ENCODE measurements around the gene LSM3.

Gene LSM3

DNA sequence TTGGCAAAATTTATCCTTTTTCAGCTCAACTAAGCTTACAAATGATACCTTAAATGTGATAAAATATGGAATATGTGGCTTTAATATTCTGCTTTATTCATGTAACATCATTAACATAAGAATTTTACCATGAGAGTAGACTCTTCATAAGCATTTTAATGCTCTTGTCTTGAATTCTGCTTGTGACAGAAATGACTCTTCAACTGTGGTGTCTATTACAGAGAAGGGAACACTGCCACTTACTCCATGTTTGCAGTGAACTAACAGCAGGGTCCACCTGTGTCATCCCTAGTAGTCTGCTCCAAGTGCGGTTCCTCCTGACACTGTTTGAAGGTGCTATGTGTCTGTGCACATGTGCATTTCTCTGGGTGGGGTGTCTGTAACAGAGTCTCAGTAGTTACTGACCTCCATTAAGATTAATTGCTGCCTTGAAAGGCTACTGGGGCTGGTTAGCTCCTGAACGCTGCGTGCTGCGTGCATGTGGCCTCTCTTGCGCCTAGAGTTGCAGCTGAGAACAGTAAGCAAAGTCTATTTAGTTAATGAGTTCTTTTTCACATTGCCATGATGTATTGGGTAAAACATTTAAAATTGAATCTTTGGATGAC lies 8.3 kb downstream of the LSM3 start:
- H3K27ac ChIP-seq (ENCODE audit: low read depth, low read length): no peak overlapping the region
- H3K36me3 ChIP-seq (ENCODE audit: control insufficient read depth in 1 of 2, insufficient read depth in 2 of 2, low read length in 2 of 2): peaks cover 27 to 45% of the 10 kb centered on the region in 2 donors
- H3K9ac ChIP-seq (ENCODE audit: low read depth in 1 of 2, low read length in 2 of 2): no peak overlapping the region
- no peaks in the 10 kb centered on the region for H3K9me3 ChIP-seq (ENCODE audit: control insufficient read depth in 1 of 2, low read length in 2 of 2)
- peaks cover 0 to 8% of the 10 kb centered on the region in 2 donors for H3K4me1 ChIP-seq (ENCODE audit: control insufficient read depth in 1 of 2, insufficient read depth in 2 of 2, low read length in 2 of 2)
- H3K27me3 ChIP-seq (ENCODE audit: control insufficient read depth in 1 of 2, insufficient read depth in 2 of 2, low read length in 2 of 2): no peaks in the 10 kb centered on the region
- H3K4me3 ChIP-seq (ENCODE audit: low read depth in 1 of 2, low read length in 2 of 2): no peak overlapping the region

GRCh38 chr3:14188041-14188754 lies 9.6 kb downstream of the LSM3 start:
- H3K9me3 ChIP-seq (ENCODE audit: control insufficient read depth in 1 of 2, low read length in 2 of 2): no peaks in the 10 kb centered on the region
- H3K36me3 ChIP-seq (ENCODE audit: control insufficient read depth in 1 of 2, insufficient read depth in 2 of 2, low read length in 2 of 2): peaks cover 22 to 38% of the 10 kb centered on the region in 2 donors

GRCh38 chr3:14194865-14195264 lies 16.2 kb downstream of the LSM3 start:
- H3K9ac ChIP-seq (ENCODE audit: low read depth in 1 of 2, low read length in 2 of 2): no peak overlapping the region
- peaks cover 10 to 29% of the 10 kb centered on the region in 2 donors for H3K36me3 ChIP-seq (ENCODE audit: control insufficient read depth in 1 of 2, insufficient read depth in 2 of 2, low read length in 2 of 2)
- no peaks in the 10 kb centered on the region for H3K27me3 ChIP-seq (ENCODE audit: control insufficient read depth in 1 of 2, insufficient read depth in 2 of 2, low read length in 2 of 2)
- H3K27ac ChIP-seq (ENCODE audit: low read depth, low read length): no peak overlapping the region
- no peaks in the 10 kb centered on the region for H3K9me3 ChIP-seq (ENCODE audit: control insufficient read depth in 1 of 2, low read length in 2 of 2)
- H3K4me1 ChIP-seq (ENCODE audit: control insufficient read depth in 1 of 2, insufficient read depth in 2 of 2, low read length in 2 of 2): no peaks in the 10 kb centered on the region
- H3K4me3 ChIP-seq (ENCODE audit: low read depth in 1 of 2, low read length in 2 of 2): no peak overlapping the region

More at GRCh38 chr3:14188041-14188754, 9.6 kb downstream of the LSM3 start:
- H3K27me3 ChIP-seq (ENCODE audit: control insufficient read depth in 1 of 2, insufficient read depth in 2 of 2, low read length in 2 of 2): no peaks in the 10 kb centered on the region
- no peak overlapping the region for H3K4me3 ChIP-seq (ENCODE audit: low read depth in 1 of 2, low read length in 2 of 2)
- no peak overlapping the region for H3K9ac ChIP-seq (ENCODE audit: low read depth in 1 of 2, low read length in 2 of 2)
- no peak overlapping the region for H3K27ac ChIP-seq (ENCODE audit: low read depth, low read length)
- no peaks in the 10 kb centered on the region for H3K4me1 ChIP-seq (ENCODE audit: control insufficient read depth in 1 of 2, insufficient read depth in 2 of 2, low read length in 2 of 2)

DNA sequence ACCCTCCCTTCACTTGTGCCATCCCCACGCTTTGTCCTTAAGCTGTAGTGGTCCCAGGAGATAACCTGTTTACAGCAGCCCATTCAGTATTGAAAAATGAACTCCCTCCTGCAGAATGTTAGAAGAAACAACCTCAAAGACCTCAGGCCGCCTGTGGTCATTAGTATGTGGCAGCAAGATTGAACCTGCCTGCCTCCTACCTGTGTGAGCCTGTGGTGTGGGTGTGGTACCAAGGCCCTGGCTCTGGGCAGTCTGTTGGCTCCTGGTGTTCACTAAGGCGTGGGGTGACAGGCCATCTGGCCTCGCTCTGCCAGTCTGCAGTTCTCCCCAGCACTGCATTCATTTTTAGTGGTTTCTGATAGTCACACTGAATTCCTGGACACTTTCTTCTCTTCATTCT lies 21.0 kb downstream of the LSM3 start:
- Histone ChIP-seq H3K27ac (ENCODE audit: low read depth, low read length) (no peak overlapping the region), H3K36me3 (ENCODE audit: control insufficient read depth in 1 of 2, insufficient read depth in 2 of 2, low read length in 2 of 2) (peaks cover 10 to 30% of the 10 kb centered on the region in 2 donors), H3K4me3 (ENCODE audit: low read depth in 1 of 2, low read length in 2 of 2) (no peak overlapping the region), H3K9ac (ENCODE audit: low read depth in 1 of 2, low read length in 2 of 2) (no peak overlapping the region), H3K9me3 (ENCODE audit: control insufficient read depth in 1 of 2, low read length in 2 of 2) (no peaks in the 10 kb centered on the region), H3K4me1 (ENCODE audit: control insufficient read depth in 1 of 2, insufficient read depth in 2 of 2, low read length in 2 of 2) (peaks cover 34 to 35% of the 10 kb centered on the region in 2 donors), H3K27me3 (ENCODE audit: control insufficient read depth in 1 of 2, insufficient read depth in 2 of 2, low read length in 2 of 2) (no peaks in the 10 kb centered on the region)

DNA sequence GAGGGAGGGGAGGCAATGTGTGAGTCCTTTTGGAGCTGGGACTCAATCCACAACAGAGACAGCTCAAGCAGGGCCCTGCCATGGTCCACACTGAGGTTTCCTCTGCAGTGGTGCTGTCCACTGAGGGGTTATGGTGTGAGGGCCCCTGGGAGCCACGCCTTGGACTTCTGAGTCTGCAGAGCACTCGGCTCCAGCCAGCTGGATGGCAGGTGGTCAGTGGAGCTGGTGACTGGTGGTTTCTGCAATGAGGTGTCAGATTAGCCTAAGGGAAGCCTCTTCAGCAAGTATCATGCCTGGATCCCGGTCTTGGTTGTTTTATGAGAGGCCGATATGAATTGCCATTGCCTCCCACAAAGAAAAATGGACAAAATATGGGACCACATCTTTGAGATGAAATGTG lies 21.7 kb downstream of the LSM3 start:
- H3K4me3 ChIP-seq (ENCODE audit: low read depth in 1 of 2, low read length in 2 of 2): no peak overlapping the region
- no peak overlapping the region for H3K9ac ChIP-seq (ENCODE audit: low read depth in 1 of 2, low read length in 2 of 2)
- peaks cover 10 to 26% of the 10 kb centered on the region in 2 donors for H3K36me3 ChIP-seq (ENCODE audit: control insufficient read depth in 1 of 2, insufficient read depth in 2 of 2, low read length in 2 of 2)
- H3K9me3 ChIP-seq (ENCODE audit: control insufficient read depth in 1 of 2, low read length in 2 of 2): no peaks in the 10 kb centered on the region
- H3K4me1 ChIP-seq (ENCODE audit: control insufficient read depth in 1 of 2, insufficient read depth in 2 of 2, low read length in 2 of 2): peaks cover 39 to 40% of the 10 kb centered on the region in 2 donors
- H3K27me3 ChIP-seq (ENCODE audit: control insufficient read depth in 1 of 2, insufficient read depth in 2 of 2, low read length in 2 of 2): no peaks in the 10 kb centered on the region
- H3K27ac ChIP-seq (ENCODE audit: low read depth, low read length): no peak overlapping the region

- H3K4me3 ChIP-seq (ENCODE audit: low read depth in 1 of 2, low read length in 2 of 2): no peak overlapping the region
- H3K9ac ChIP-seq (ENCODE audit: low read depth in 1 of 2, low read length in 2 of 2): peak overlapping the region in 1 of 2 donors; percentile 10
Measured at GRCh38 chr3:14200841-14201240, 22.2 kb downstream of the LSM3 start.

DNA sequence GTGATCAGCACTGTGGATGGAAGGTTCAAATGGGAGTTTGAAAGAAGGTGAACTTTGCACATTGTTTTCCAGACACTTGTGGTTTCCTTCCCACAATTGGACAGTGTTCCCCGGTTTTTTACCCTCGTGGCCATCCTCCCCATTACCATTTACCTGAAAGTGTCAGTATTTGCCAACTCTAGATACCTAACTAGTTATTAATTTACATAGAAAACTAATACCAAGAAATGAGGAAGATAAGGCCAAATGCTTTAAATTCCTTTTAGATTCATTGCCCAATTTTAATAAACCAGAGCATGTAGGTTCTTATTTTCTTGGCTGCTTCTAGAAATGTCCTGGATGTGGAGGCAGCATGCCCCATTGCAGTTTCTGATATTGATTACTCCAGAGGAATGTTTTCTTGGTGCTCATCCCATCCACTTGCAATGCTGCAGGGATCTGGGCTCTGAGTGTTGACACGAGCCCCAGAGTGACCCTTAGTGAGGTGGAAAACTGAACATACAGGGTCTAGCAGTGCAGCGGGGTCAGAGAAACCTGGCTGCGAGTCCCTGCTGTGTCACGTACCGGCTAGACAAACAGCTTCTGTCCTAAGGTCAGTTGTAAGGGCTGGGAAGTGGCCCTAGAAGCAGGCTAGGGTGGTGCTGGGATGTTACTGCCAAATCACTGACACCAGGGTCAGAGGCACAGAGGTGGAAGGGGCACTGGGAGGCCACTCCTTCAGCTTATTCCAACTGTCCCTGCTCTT lies 23.5 kb downstream of the LSM3 start:
- no peak overlapping the region for H3K4me3 ChIP-seq (ENCODE audit: low read depth in 1 of 2, low read length in 2 of 2)
- H3K36me3 ChIP-seq (ENCODE audit: control insufficient read depth in 1 of 2, insufficient read depth in 2 of 2, low read length in 2 of 2): peaks cover 10 to 20% of the 10 kb centered on the region in 2 donors
- H3K4me1 ChIP-seq (ENCODE audit: control insufficient read depth in 1 of 2, insufficient read depth in 2 of 2, low read length in 2 of 2): peaks cover 39 to 40% of the 10 kb centered on the region in 2 donors
- H3K9me3 ChIP-seq (ENCODE audit: control insufficient read depth in 1 of 2, low read length in 2 of 2): no peaks in the 10 kb centered on the region
- H3K9ac ChIP-seq (ENCODE audit: low read depth in 1 of 2, low read length in 2 of 2): peak overlapping the region in 1 of 2 donors; percentile 44
- no peak overlapping the region for H3K27ac ChIP-seq (ENCODE audit: low read depth, low read length)
- H3K27me3 ChIP-seq (ENCODE audit: control insufficient read depth in 1 of 2, insufficient read depth in 2 of 2, low read length in 2 of 2): no peaks in the 10 kb centered on the region

More at GRCh38 chr3:14200841-14201240, 22.2 kb downstream of the LSM3 start:
- Histone ChIP-seq H3K27ac (ENCODE audit: low read depth, low read length) (no peak overlapping the region), H3K36me3 (ENCODE audit: control insufficient read depth in 1 of 2, insufficient read depth in 2 of 2, low read length in 2 of 2) (peaks cover 10 to 26% of the 10 kb centered on the region in 2 donors), H3K27me3 (ENCODE audit: control insufficient read depth in 1 of 2, insufficient read depth in 2 of 2, low read length in 2 of 2) (no peaks in the 10 kb centered on the region), H3K4me1 (ENCODE audit: control insufficient read depth in 1 of 2, insufficient read depth in 2 of 2, low read length in 2 of 2) (peaks cover 39 to 40% of the 10 kb centered on the region in 2 donors), H3K9me3 (ENCODE audit: control insufficient read depth in 1 of 2, low read length in 2 of 2) (no peaks in the 10 kb centered on the region)

DNA sequence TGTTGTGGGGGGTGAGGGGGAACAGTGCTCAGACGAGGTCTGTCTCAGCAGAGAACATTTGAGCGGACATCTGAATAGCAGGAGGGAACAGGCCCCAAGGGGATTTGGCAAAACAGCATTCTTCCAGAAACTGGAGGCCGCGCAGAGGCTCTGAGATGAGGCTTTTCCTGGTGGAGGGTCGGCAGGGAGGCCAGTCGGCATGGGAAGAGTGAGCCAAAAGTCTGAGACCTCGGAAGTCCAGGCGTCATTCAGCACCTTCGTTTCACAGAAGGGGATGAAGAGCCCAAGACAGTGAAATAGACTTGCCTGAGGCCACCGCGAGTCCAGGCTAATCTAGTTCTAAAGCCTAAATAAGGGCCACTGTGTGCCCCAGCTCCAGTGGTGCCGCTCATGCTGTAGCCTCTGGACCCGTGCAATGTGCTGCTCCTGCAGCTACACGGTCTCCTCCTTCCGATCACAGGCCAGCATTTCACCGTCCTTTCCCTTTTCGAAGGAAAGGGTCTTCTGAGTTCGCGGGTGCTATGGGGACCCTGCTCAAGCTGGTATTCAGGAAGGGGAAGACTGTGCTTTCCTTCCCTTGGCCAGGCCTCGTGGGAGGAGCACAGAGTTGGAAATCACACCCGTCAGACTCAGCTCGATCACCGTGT lies 24.4 kb downstream of the LSM3 start:
- H3K9ac ChIP-seq (ENCODE audit: low read depth in 1 of 2, low read length in 2 of 2): peak overlapping the region in 1 of 2 donors; percentile 28
- H3K27ac ChIP-seq (ENCODE audit: low read depth, low read length): no peak overlapping the region
- no peaks in the 10 kb centered on the region for H3K9me3 ChIP-seq (ENCODE audit: control insufficient read depth in 1 of 2, low read length in 2 of 2)
- no peak overlapping the region for H3K4me3 ChIP-seq (ENCODE audit: low read depth in 1 of 2, low read length in 2 of 2)
- peaks cover 45 to 46% of the 10 kb centered on the region in 2 donors for H3K4me1 ChIP-seq (ENCODE audit: control insufficient read depth in 1 of 2, insufficient read depth in 2 of 2, low read length in 2 of 2)
- no peaks in the 10 kb centered on the region for H3K27me3 ChIP-seq (ENCODE audit: control insufficient read depth in 1 of 2, insufficient read depth in 2 of 2, low read length in 2 of 2)
- H3K36me3 ChIP-seq (ENCODE audit: control insufficient read depth in 1 of 2, insufficient read depth in 2 of 2, low read length in 2 of 2): peaks cover 10 to 15% of the 10 kb centered on the region in 2 donors

DNA sequence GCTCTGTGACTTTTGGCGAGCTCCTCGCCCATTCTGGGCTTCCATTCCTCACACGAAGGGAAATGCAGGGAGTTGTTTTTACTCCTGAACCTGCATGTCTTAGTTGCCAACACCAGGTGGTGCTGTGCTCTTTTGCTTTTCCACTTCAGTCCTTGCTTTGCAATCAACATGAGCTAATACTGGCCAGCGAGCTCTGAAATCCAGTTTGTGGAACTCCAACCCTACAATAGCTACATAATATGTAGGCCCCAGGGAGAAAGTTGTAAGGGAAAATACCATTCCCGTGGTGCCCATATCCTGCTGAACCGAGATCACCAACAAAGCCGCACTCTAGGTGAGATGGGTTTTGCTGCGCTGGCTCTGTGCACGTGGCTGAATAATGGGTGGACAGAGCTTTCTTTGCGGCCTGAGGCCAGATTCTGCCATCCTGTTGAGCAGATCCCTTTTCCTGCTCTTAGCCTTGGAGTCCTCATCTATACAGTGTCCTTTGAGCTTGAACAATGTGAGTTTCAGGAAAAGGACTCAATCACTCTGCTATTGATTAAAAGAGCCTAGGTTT lies 25.0 kb downstream of the LSM3 start:
- H3K4me1 ChIP-seq (ENCODE audit: control insufficient read depth in 1 of 2, insufficient read depth in 2 of 2, low read length in 2 of 2): peaks cover 49 to 51% of the 10 kb centered on the region in 2 donors
- no peaks in the 10 kb centered on the region for H3K9me3 ChIP-seq (ENCODE audit: control insufficient read depth in 1 of 2, low read length in 2 of 2)
- H3K27ac ChIP-seq (ENCODE audit: low read depth, low read length): no peak overlapping the region
- no peak overlapping the region for H3K4me3 ChIP-seq (ENCODE audit: low read depth in 1 of 2, low read length in 2 of 2)
- H3K27me3 ChIP-seq (ENCODE audit: control insufficient read depth in 1 of 2, insufficient read depth in 2 of 2, low read length in 2 of 2): no peaks in the 10 kb centered on the region
- H3K36me3 ChIP-seq (ENCODE audit: control insufficient read depth in 1 of 2, insufficient read depth in 2 of 2, low read length in 2 of 2): peaks cover 10 to 11% of the 10 kb centered on the region in 2 donors
- H3K9ac ChIP-seq (ENCODE audit: low read depth in 1 of 2, low read length in 2 of 2): peak overlapping the region in 1 of 2 donors; percentile 28
